Measurements from ENCODE around the gene B3GNT5.

B3GNT5 gene

GRCh38 chr3:183254487-183255347, 1.7 kb downstream of the B3GNT5 start:
- in situ Hi-C loops (cut with HindIII; ENCODE audit: low sequenced_read_pairs): no loop called here
- peak; percentile 30 for DNase-seq (ENCODE audit: low read depth, low spot score)
- peak overlapping the region; percentile 82 for H3K4me3 ChIP-seq (ENCODE audit: low read depth, low read length)
- no peak for TF ChIP-seq CTCF (IDR thresholded peaks at IDR 0.05; ENCODE audit: low read depth, low read length)

- in situ Hi-C loops (cut with HindIII; ENCODE audit: low sequenced_read_pairs): no loop called here
- peak; percentile 38 for DNase-seq (ENCODE audit: low read depth, low spot score)
Observed at GRCh38 chr3:183255348-183255730, 2.3 kb downstream of the B3GNT5 start.

GRCh38 chr3:183259087-183259486, 6.0 kb downstream of the B3GNT5 start:
- in situ Hi-C loops (cut with HindIII; ENCODE audit: low sequenced_read_pairs): no loop called here
- H3K4me3 ChIP-seq (ENCODE audit: low read depth, low read length): no peak overlapping the region
- no peak for DNase-seq (ENCODE audit: low read depth, low spot score)
- TF ChIP-seq CTCF (IDR thresholded peaks at IDR 0.05; ENCODE audit: low read depth, low read length): no peak

More at GRCh38 chr3:183255348-183255730, 2.3 kb downstream of the B3GNT5 start:
- TF ChIP-seq CTCF (IDR thresholded peaks at IDR 0.05; ENCODE audit: low read depth, low read length): no peak
- peak overlapping the region; percentile 82 for H3K4me3 ChIP-seq (ENCODE audit: low read depth, low read length)

GRCh38 chr3:183259621-183260020, 6.6 kb downstream of the B3GNT5 start:
- no peak overlapping the region for H3K4me3 ChIP-seq (ENCODE audit: low read depth, low read length)
- TF ChIP-seq CTCF (IDR thresholded peaks at IDR 0.05; ENCODE audit: low read depth, low read length): no peak
- in situ Hi-C loops (cut with HindIII; ENCODE audit: low sequenced_read_pairs): no loop called here
- DNase-seq (ENCODE audit: low read depth, low spot score): no peak

- DNase-seq (ENCODE audit: low read depth, low spot score): no peak
- no peak overlapping the region for H3K4me3 ChIP-seq (ENCODE audit: low read depth, low read length)
- in situ Hi-C loops (cut with HindIII; ENCODE audit: low sequenced_read_pairs): no loop called here
- no peak for TF ChIP-seq CTCF (IDR thresholded peaks at IDR 0.05; ENCODE audit: low read depth, low read length)
Observed at GRCh38 chr3:183260167-183260904, 7.3 kb downstream of the B3GNT5 start.

GRCh38 chr3:183261151-183261724, 8.2 kb downstream of the B3GNT5 start:
- no peak for TF ChIP-seq CTCF (IDR thresholded peaks at IDR 0.05; ENCODE audit: low read depth, low read length)
- in situ Hi-C loops (cut with HindIII; ENCODE audit: low sequenced_read_pairs): no loop called here
- DNase-seq (ENCODE audit: low read depth, low spot score): no peak
- H3K4me3 ChIP-seq (ENCODE audit: low read depth, low read length): no peak overlapping the region

Data from astrocyte of the spinal cord (primary cell).